Upper lobe of right lung (tissue), 1 donor: Measurements from ENCODE around the gene POU5F1. TPM values are rescaled to one million over a fixed set of nuclear protein-coding genes. Genes with fewer than 3 reads are reported as not detected.
A peak's percentile ranks its signal among the peaks of the same experiment; 100 is the strongest.
"Not testable (repeated sequence)": the region's sequence is repeated elsewhere in the genome, so short reads cannot be mapped to it uniquely, and the experiment has no call there.

Source experiments
- ATAC-seq: fragments of 200-7000 bp; cut with Tn5 transposase; one replicate; pipeline ENCODE4 v1.9.1; 2020; ENCODE audit warnings: mild to moderate bottlenecking, moderate library complexity
- DNase-seq: peaks from one replicate; pipeline ENCODE4 v3.0.0-alpha.2; 2020
- H3K27ac ChIP-seq: fragments of 200-600 bp; one replicate; pipeline ENCODE4 v1.8.0; 2022
- H3K27me3 ChIP-seq: fragments of 200-600 bp; one replicate; pipeline ENCODE4 v1.8.0; 2022; ENCODE audit warnings: mild to moderate bottlenecking
- H3K36me3 ChIP-seq: fragments of 200-600 bp; one replicate; pipeline ENCODE4 v1.8.0; 2022
- H3K4me1 ChIP-seq: fragments of 200-600 bp; one replicate; pipeline ENCODE4 v1.8.0; 2022
- H3K4me3 ChIP-seq: fragments of 200-600 bp; one replicate; pipeline ENCODE4 v1.8.0; 2022; ENCODE audit warnings: mild to moderate bottlenecking
- H3K9me3 ChIP-seq: fragments of 200-600 bp; one replicate; pipeline ENCODE4 v1.8.0; 2022
- intact Hi-C: fragments of 100-400 bp; cut with DNase I; formaldehyde crosslinking; loops from one replicate; pipeline ENCODE4 v1.11.0; 2022
- total RNA-seq: library from RNA; stranded (reverse); fragmentation: NEBNext Ultra II Directional; extraction: Animal tissue kit (Norgen Biotek cat#: 25700); gene quantifications from one replicate; pipeline ENCODE4 v1.2.1, GENCODE V29; 2021
- TF ChIP-seq, protein P1 (sequence below): fragments of 200-600 bp; IDR thresholded peaks from one replicate; pipeline ENCODE4 v1.8.0; 2022; ENCODE audit warnings: antibody characterized with exemption
- donor health status: DM: no; HTN: yes; CAD: no; lungs with severe emphysema.

Gene POU5F1
- total RNA-seq, 1 donor from 2014 or later, result 2.8 TPM

DNA sequence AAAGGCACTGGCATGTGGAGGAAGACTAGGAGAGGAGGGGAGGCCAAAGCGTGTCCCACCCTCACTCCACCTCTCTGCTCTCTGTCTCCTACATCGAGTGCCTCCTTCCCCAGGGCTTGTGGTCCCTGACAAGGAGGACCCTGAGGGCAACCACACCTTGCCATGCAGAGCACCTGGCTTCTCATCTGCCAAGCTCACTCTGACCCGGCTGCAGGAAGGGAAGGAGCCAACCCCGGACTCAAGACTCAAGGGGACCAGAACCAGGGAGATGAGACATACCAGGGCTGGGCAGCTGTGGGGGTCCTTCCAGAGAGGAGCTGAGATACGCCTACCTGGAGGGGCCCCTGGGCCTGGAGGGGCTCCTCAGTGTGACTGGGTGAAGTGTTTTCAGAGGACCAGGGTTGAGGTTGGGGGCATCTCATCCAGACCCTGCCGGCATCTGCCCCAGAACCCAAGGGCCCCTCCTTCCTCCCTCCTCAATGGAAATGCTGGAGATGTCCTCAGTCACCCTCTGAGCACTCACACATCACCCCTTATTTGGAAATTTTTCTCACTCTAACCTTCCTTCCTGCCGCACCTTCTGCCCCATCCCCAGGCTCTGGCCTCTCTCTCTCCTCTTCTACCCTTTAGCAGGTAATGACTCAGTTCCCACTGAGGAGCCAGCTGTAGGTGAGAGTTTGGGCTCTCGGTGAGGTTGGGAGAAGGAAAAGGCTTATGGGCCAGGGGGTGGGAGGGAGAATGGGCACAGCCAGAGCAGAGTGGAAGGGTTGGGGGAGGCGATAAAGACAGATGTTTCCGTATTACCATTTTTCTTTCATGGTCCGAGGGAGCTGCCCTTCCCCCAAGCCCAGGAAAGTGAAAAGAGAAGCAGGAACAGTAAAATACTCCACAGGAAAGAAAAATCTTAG is 32.0 kb upstream of the POU5F1 start:
- intact Hi-C loops, result no loop called here
- Histone ChIP-seq H3K4me1 (peaks cover 34% of the 10 kb centered on the region), H3K27ac (peak overlapping the region; percentile 81), H3K9me3 (no peaks in the 10 kb centered on the region), H3K36me3 (no peaks in the 10 kb centered on the region), H3K4me3 (peak overlapping the region; percentile 2), H3K27me3 (no peaks in the 10 kb centered on the region)
- TF ChIP-seq, protein P1, sequence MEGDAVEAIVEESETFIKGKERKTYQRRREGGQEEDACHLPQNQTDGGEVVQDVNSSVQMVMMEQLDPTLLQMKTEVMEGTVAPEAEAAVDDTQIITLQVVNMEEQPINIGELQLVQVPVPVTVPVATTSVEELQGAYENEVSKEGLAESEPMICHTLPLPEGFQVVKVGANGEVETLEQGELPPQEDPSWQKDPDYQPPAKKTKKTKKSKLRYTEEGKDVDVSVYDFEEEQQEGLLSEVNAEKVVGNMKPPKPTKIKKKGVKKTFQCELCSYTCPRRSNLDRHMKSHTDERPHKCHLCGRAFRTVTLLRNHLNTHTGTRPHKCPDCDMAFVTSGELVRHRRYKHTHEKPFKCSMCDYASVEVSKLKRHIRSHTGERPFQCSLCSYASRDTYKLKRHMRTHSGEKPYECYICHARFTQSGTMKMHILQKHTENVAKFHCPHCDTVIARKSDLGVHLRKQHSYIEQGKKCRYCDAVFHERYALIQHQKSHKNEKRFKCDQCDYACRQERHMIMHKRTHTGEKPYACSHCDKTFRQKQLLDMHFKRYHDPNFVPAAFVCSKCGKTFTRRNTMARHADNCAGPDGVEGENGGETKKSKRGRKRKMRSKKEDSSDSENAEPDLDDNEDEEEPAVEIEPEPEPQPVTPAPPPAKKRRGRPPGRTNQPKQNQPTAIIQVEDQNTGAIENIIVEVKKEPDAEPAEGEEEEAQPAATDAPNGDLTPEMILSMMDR, result no peak
- ATAC-seq (no peak), DNase-seq (no peak)

DNA sequence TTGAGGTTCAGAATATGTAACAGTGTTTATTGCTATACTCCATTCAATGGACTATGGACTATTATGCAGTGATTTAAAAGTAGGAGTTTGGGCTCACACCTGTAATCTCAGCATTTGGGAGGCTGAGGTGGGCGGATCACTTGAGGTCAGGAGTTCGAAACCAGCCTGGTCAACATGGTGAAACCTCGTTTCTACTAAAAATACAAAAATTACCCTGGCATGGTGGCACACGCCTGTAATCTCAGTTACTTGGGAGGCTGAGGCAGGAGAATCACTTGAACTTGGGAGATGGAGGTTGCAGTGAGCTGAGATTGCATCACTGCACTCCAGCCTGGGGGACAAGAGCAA is 28.6 kb upstream of the POU5F1 start:
- intact Hi-C loops, H3K36me3 ChIP-seq, H3K27me3 ChIP-seq, ATAC-seq, DNase-seq, H3K9me3 ChIP-seq: not testable (repeated sequence)
- H3K4me1 ChIP-seq, result peaks cover 31% of the 10 kb centered on the region
- H3K27ac ChIP-seq, result peak overlapping the region; percentile 98
- H3K4me3 ChIP-seq, result peak overlapping the region; percentile 77

DNA sequence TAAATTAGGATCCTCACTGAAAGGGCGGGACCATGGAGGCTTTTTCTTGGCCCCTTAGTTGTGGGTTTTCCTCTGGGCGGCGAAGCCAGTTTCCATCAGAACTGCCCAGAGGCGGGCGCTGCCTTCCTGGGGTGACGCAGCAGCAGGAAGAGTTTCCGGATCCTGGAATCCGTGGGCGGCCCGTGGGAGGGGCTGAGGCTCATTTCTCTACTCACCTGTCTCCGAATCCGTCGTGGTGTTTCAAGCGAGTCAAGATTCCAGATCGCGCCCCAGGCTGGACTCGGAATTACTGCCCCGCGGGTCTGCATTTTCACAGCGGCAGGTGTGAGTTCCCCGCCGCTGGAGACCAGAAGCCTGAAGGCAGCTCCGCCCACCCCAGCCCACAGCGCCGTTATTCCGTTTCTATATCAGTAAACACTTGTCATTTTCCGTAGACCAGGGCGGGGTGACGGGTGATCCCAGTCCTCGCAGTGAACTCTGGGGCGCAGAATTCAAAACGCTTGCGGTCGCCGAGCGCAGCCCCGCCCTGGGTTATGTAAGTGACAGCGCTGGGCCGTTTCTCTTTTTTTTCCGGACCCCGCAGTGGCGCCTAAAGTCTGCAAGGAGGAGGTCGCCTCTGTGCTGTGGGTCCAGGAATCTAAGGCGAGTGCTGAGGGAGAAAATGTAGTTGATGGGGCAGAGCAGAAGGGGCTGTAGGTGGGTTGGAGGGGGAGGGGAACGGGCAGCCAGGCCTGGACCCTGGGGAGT is 27.2 kb upstream of the POU5F1 start:
- Histone ChIP-seq H3K36me3 (no peaks in the 10 kb centered on the region), H3K27ac (peak overlapping the region; percentile 98), H3K9me3 (no peaks in the 10 kb centered on the region), H3K27me3 (no peaks in the 10 kb centered on the region), H3K4me1 (peaks cover 21% of the 10 kb centered on the region), H3K4me3 (peak overlapping the region; percentile 77)
- DNase-seq (peak; percentile 96), ATAC-seq (peak; percentile 91)
- TF ChIP-seq, protein P1, result no peak
- intact Hi-C loops, result no loop called here

DNA sequence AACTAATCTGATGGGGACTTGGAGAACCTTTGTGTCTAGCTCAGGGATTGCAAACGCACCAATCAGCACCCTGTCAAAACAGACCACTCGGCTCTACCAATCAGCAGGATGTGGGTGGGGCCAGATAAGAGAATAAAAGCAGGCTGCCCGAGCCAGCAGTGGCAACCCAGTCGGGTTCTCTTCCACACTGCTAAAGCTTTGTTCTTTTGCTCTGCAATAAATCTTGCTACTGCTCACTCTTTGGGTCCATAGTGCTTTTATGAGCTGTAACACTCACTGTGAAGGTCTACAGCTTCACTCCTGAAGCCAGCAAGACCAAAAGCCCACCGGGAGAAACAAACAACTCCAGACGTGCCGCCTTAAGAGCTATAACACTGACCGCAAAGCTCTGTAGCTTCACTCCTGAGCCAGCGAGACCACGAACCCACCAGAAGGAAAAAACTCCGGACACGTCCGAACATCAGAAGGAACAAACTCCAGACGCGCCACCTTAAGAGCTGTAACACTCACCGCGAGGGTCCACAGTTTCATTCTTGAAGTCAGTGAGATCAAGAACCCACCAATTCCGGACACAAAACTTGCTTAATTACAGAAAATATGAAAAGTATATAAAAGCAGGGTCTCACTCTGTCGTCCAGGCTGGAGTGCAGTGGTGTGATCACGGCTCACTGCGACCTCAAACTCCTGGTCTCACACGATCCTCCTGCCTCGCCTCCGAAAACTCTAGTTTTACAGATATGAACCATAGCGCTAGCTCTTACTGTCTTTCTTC is 26.0 kb upstream of the POU5F1 start:
- Histone ChIP-seq H3K4me3 (peak overlapping the region; percentile 77), H3K27ac (peak overlapping the region; percentile 98), H3K4me1 (peaks cover 14% of the 10 kb centered on the region)
- ATAC-seq, H3K27me3 ChIP-seq, H3K9me3 ChIP-seq, intact Hi-C loops, H3K36me3 ChIP-seq: not testable (repeated sequence)
- peak; percentile 25 for DNase-seq

DNA sequence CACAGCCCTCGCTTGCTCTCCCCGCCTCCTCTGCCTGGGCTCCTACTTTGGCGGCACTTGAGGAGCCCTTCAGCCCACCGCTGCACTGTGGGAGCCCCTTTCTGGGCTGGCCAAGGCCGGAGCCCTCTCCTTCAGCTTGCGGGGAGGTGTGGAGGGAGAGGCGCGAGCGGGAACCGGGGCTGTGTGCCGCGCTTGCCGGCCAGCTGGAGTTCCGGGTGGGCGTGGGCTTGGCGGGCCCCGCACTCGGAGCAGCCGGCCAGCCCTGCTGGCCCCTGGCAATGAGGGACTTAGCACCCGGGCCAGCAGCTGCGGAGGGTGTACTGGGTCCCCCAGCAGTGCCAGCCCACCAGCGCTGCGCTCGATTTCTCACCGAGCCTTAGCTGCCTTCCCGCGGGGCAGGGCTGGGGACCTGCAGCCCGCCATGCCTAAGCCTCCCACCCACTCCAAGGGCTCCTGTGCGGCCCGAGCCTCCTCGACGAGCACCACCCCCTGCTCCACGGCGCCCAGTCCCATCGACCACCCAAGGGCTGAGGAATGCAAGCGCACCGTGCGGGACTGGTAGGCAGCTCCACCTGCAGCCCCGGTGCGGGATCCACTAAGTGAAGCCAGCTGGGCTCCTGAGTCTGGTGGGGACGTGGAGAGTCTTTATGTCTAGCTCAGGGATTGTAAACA is 25.0 kb upstream of the POU5F1 start:
- H3K4me3 ChIP-seq, H3K36me3 ChIP-seq, intact Hi-C loops, H3K27me3 ChIP-seq, H3K27ac ChIP-seq, ATAC-seq, H3K9me3 ChIP-seq: not testable (repeated sequence)
- DNase-seq, result peak; percentile 58
- H3K4me1 ChIP-seq, result peaks cover 14% of the 10 kb centered on the region

DNA sequence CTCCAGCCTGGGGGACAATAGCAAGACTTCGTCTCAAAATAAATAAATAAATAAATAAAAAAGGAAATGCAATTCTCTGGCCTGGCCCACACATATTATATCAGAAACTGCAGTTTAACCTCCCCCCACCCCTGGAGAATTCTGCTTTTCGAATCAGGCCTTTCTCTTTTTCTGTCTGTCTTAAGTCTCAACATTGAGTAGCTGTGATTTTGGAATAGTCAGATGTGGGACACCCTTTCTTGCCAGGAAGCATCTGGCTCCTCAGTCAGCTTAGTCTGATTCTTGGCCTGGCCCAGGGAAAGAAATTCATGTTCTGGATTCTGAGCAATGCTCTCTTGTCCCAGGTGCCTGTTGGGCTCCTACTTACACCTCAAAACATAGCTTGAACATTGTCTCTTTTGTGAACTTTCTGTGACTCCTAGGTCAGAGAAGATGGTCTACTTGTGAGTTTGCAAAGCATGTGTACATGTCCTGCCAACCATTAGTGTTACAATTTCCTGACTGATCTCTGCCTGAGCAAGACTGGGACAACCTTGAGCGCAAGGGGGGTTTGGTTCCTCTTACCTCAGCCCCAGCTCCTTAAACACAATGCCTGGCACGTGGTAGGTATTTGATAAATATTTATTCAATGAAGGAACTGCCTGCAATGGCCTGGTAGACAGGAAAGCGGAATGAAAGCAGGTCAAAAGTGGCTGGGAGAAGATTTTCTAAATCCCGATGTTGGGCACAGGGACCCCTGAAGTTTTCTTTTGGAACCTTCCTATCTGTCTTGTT is 23.8 kb upstream of the POU5F1 start:
- Histone ChIP-seq H3K27me3 (no peaks in the 10 kb centered on the region), H3K9me3 (no peaks in the 10 kb centered on the region), H3K36me3 (no peaks in the 10 kb centered on the region), H3K4me1 (peaks cover 3% of the 10 kb centered on the region), H3K27ac (peak overlapping the region; percentile 47), H3K4me3 (no peak overlapping the region)
- no peak for ATAC-seq
- TF ChIP-seq, protein P1, result no peak
- intact Hi-C loops, result loop anchor here (5.0 kb wide), 1 partner anchor 57 kb away; the partner anchor contains the start of gene PSORS1C2
- no peak for DNase-seq
